OCI-LY3 (cell line): ENCODE measurements around the gene POLD4.

Experiments used
- H2AFZ ChIP-seq: fragments of 200-600, 300-600 bp; shearing (Covaris generic); 2 replicates; pipeline ENCODE4 v1.6.0; 2014; ENCODE audit warnings: antibody characterized with exemption, low read depth, low read length
- H3K27ac ChIP-seq: fragments of 200-600, 300-600 bp; sonication (generic); 2 replicates; pipeline ENCODE4 v1.5.1; 2014; ENCODE audit warnings: mild to moderate bottlenecking, low read length, moderate library complexity, mixed read lengths
- H3K27me3 ChIP-seq: fragments of 200-600, 300-600 bp; sonication (generic); 2 replicates; pipeline ENCODE4 v1.6.1; 2014; ENCODE audit warnings: low read depth, low read length, mixed read lengths
- H3K36me3 ChIP-seq: fragments of 200-600, 300-600 bp; sonication (generic); replicated peaks from 2 replicates; pipeline ENCODE3; 2014; ENCODE audit warnings: low read depth, low read length, mixed read lengths
- H3K4me1 ChIP-seq: fragments of 300-600, 200-600 bp; sonication (generic); 2 replicates; pipeline ENCODE4 v1.6.1; 2014; ENCODE audit warnings: low read length, mixed read lengths
- H3K4me2 ChIP-seq: fragments of 200-600, 300-600 bp; sonication (generic); 2 replicates; pipeline ENCODE4 v1.6.1; 2014; ENCODE audit warnings: low read length, mixed read lengths
- H3K4me3 ChIP-seq: fragments of 300-600, 200-600 bp; sonication (generic); 2 replicates; pipeline ENCODE4 v1.5.1; 2014; ENCODE audit warnings: antibody characterized with exemption, mild to moderate bottlenecking, low read length, moderate library complexity
- H3K79me2 ChIP-seq: fragments of 300-600, 200-600 bp; shearing (Covaris generic); 2 replicates; pipeline ENCODE4 v1.6.1; 2014; ENCODE audit warnings: mild to moderate bottlenecking, low read length, mixed read lengths
- H3K9ac ChIP-seq: fragments of 300-600, 200-600 bp; shearing (Covaris generic); 2 replicates; pipeline ENCODE4 v1.6.0; 2014; ENCODE audit warnings: mild to moderate bottlenecking, low read length, moderate library complexity
- H3K9me3 ChIP-seq: fragments of 200-600, 300-600 bp; shearing (Covaris generic); 2 replicates; pipeline ENCODE4 v1.6.1; 2014; ENCODE audit warnings: low read length, mixed read lengths; ENCODE audit not compliant: insufficient read depth
- H4K20me1 ChIP-seq: fragments of 200-600, 300-600 bp; sonication (generic); 2 replicates; pipeline ENCODE4 v1.6.1; 2016; ENCODE audit warnings: low read length, mixed read lengths; ENCODE audit not compliant: insufficient read depth
- EZH2phosphoT487 ChIP-seq: fragments of 200-600 bp; shearing (Covaris generic); IDR thresholded peaks from 2 replicates; pipeline ENCODE4 v1.6.1; 2018; ENCODE audit warnings: antibody characterized with exemption, mixed run types, low read depth
- TF ChIP-seq, protein P1 (sequence below): fragments of 200-600, 300-600 bp; sonication (generic); IDR thresholded peaks from 2 replicates; pipeline ENCODE4 v1.5.1; 2014; ENCODE audit warnings: antibody characterized with exemption, low read length, low read depth

The POLD4 gene

DNA sequence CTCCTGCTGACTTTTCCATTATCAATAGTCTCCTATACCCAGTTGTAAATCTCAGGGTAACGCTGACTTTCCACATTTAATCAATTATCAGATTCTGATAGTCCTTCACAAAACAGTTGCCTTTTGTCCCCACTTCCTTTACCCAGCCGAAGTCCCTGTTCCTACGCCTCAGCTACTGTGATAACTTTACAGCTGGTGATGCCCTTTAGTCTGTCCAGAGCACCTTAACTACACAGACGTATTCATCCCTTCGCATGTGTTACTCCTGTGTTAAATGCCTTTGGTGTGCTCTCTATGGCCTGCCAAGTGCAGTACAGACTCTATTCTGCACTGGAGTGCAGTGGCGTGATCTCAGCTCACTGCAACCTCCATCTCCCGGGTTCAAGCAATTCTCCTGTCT is 29.8 kb downstream of the POLD4 start:
- TF ChIP-seq EZH2phosphoT487: no peak
- TF ChIP-seq, protein P1, sequence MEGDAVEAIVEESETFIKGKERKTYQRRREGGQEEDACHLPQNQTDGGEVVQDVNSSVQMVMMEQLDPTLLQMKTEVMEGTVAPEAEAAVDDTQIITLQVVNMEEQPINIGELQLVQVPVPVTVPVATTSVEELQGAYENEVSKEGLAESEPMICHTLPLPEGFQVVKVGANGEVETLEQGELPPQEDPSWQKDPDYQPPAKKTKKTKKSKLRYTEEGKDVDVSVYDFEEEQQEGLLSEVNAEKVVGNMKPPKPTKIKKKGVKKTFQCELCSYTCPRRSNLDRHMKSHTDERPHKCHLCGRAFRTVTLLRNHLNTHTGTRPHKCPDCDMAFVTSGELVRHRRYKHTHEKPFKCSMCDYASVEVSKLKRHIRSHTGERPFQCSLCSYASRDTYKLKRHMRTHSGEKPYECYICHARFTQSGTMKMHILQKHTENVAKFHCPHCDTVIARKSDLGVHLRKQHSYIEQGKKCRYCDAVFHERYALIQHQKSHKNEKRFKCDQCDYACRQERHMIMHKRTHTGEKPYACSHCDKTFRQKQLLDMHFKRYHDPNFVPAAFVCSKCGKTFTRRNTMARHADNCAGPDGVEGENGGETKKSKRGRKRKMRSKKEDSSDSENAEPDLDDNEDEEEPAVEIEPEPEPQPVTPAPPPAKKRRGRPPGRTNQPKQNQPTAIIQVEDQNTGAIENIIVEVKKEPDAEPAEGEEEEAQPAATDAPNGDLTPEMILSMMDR: no peak
- H2AFZ ChIP-seq: no peak overlapping the region
- no peak overlapping the region for H3K4me3 ChIP-seq

DNA sequence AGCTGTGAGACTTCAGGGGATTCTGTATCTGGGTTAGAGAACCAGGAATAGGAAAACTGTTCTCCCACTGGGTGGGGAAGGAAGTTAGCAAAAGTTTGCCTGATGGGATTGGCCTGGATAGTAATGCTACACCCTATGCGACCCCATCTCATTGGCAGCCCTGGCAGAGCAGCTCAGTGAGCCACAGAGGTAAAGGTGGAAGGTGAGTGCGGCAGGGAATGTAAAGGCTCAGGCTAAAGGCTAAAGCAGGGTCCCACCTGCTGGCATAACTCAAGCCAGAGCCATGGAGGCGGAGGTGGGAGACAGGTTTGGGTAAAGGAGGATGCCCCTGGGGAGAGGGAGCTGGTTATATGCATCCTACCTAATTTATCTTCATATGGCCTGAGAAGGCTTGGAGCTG is 31.3 kb downstream of the POLD4 start:
- H3K4me1 ChIP-seq: peaks cover 5% of the 10 kb centered on the region
- no peaks in the 10 kb centered on the region for H3K79me2 ChIP-seq
- H2AFZ ChIP-seq: no peak overlapping the region
- H3K4me2 ChIP-seq: no peak overlapping the region
- TF ChIP-seq, protein P1: no peak
- TF ChIP-seq EZH2phosphoT487: no peak
- H4K20me1 ChIP-seq: no peaks in the 10 kb centered on the region
- H3K9ac ChIP-seq: no peak overlapping the region
- H3K27me3 ChIP-seq: no peaks in the 10 kb centered on the region
- no peaks in the 10 kb centered on the region for H3K36me3 ChIP-seq
- no peak overlapping the region for H3K27ac ChIP-seq
- no peak overlapping the region for H3K4me3 ChIP-seq
- H3K9me3 ChIP-seq: no peaks in the 10 kb centered on the region

More for the DNA sequence above, 29.8 kb downstream of the POLD4 start:
- Histone ChIP-seq H4K20me1 (no peaks in the 10 kb centered on the region), H3K79me2 (no peaks in the 10 kb centered on the region), H3K27me3 (no peaks in the 10 kb centered on the region), H3K9ac (no peak overlapping the region), H3K9me3 (no peaks in the 10 kb centered on the region), H3K4me1 (peaks cover 2% of the 10 kb centered on the region), H3K36me3 (no peaks in the 10 kb centered on the region), H3K27ac (no peak overlapping the region), H3K4me2 (no peak overlapping the region)

DNA sequence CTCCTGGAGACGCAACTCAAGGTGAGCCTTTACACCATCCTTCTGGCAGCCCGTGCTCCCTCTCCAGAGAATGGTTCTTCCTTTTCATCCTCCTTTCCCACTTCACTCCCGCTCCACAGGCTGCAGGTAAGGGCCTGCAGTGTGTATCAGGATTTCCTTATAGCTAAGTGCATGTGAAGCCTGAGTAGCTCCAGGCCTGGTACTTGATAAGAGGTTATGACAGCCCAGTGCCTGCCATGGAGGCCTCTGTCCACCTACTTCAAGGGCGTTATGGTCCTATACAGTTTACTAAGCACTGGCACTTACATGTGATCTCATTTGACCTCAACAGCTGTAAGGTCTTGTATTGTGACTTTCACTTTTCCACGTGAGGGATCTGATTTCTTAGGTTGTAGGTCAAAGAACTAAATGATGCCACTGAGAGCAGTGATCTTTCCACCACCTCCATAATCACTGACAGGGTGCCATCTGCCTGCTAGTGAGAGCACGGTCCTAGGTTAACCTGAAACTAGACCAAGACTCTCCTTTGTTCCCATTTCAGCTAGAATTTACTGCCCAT is 32.0 kb downstream of the POLD4 start:
- Histone ChIP-seq H3K27ac (no peak overlapping the region), H3K79me2 (no peaks in the 10 kb centered on the region), H3K4me3 (no peak overlapping the region), H2AFZ (no peak overlapping the region), H3K9ac (no peak overlapping the region), H3K4me2 (no peak overlapping the region), H4K20me1 (no peaks in the 10 kb centered on the region), H3K36me3 (no peaks in the 10 kb centered on the region), H3K9me3 (no peaks in the 10 kb centered on the region), H3K4me1 (peaks cover 6% of the 10 kb centered on the region), H3K27me3 (no peaks in the 10 kb centered on the region)
- no peak for TF ChIP-seq EZH2phosphoT487
- TF ChIP-seq, protein P1: 0 out of 2 replicates have a peak, but pooled peaks have one; percentile 5

DNA sequence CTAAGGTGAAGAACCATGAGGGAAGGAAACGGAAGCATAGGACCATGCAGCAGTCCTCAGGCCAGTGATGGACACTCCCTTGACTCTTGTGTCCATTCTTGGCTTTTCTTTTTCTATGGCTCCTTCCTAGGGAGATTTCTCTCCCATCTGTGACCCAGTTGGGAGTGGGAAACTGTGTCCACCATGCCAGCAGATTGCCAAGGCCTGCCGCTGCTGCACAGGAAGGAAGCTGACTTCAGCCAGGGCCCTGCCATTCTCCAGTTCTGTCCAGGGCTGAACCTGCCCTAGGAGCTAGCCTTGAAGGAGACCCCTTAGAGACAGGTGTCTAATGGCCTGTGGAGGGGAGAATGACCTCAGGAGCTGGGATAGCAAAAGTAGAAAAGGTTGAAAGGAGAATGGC is 32.7 kb downstream of the POLD4 start:
- no peak overlapping the region for H2AFZ ChIP-seq
- H3K79me2 ChIP-seq: no peaks in the 10 kb centered on the region
- TF ChIP-seq, protein P1: no peak
- TF ChIP-seq EZH2phosphoT487: no peak
- H3K9me3 ChIP-seq: no peaks in the 10 kb centered on the region
- no peaks in the 10 kb centered on the region for H3K36me3 ChIP-seq
- H3K27me3 ChIP-seq: no peaks in the 10 kb centered on the region
- no peak overlapping the region for H3K4me2 ChIP-seq
- H3K9ac ChIP-seq: no peak overlapping the region
- no peak overlapping the region for H3K4me3 ChIP-seq
- no peaks in the 10 kb centered on the region for H4K20me1 ChIP-seq
- H3K27ac ChIP-seq: no peak overlapping the region
- peaks cover 8% of the 10 kb centered on the region for H3K4me1 ChIP-seq
